ENCODE results near the gene GLG1. TPM values are rescaled to one million over a fixed set of nuclear protein-coding genes. Genes with fewer than 3 reads are reported as not detected.

Gene GLG1
- total RNA-seq, 1 experiment from 2014 or later, result 135 TPM

DNA sequence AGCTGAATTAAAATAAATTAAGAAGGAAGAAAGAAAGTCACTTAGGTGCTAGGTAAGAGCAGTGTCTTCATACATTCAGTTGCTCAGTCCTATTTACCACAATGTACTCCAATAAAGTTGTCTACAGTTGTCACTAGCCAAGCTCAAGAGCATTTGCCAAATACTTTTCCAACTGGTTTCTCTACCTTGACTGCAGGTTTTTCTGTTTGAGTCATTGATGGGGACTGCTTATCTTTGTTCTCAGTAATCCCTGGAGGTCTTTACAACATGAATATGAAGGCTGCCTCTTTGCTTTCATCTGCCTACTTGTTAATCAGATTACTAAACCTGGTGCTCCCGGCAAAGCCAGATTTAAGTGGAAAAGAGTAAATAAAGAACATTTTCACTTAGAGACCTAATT is 121.0 kb downstream of the GLG1 start:
- Histone ChIP-seq H3T11ph (ENCODE audit: low read length) (no peak overlapping the region), H3K79me2 (ENCODE audit: insufficient read depth, low read length) (no peaks in the 10 kb centered on the region), H3K56ac (ENCODE audit: insufficient read length, low read depth, low read length) (no peak overlapping the region), H2BK120ac (ENCODE audit: low read depth, low read length, poor library complexity, severe bottlenecking) (no peak overlapping the region), H4K8ac (replicated peaks; ENCODE audit: insufficient read length, low read depth, low read length) (no peak overlapping the region), H2BK15ac (ENCODE audit: low read depth, low read length) (no peak overlapping the region), H2BK5ac (ENCODE audit: insufficient read length, low read length) (no peak overlapping the region), H3K27ac (ENCODE audit: insufficient read length, low read depth, low read length) (no peak overlapping the region), H3K23me2 (ENCODE audit: insufficient read length, low read depth, low read length, poor library complexity, severe bottlenecking) (no peaks in the 10 kb centered on the region), H3K14ac (ENCODE audit: insufficient read depth, low read length) (no peak overlapping the region), H2BK12ac (ENCODE audit: insufficient read length, low read depth, low read length) (no peak overlapping the region), H4K20me1 (ENCODE audit: control insufficient read depth, insufficient read depth, insufficient read length) (no peaks in the 10 kb centered on the region), H2AK5ac (ENCODE audit: insufficient read length, low read length) (no peak overlapping the region), H2BK20ac (ENCODE audit: low read depth, low read length, poor library complexity, severe bottlenecking) (no peak overlapping the region), H3K27me3 (ENCODE audit: insufficient read depth, low read length) (no peaks in the 10 kb centered on the region), H3K9ac (ENCODE audit: extremely low read depth, insufficient read length, low read length) (no peak overlapping the region), H4K91ac (ENCODE audit: insufficient read length, low read depth, low read length) (no peak overlapping the region), H4K5ac (ENCODE audit: insufficient read length, low read depth, low read length) (no peak overlapping the region), H3K23ac (ENCODE audit: insufficient read length, low read depth, low read length) (no peak overlapping the region), H3K4ac (ENCODE audit: low read depth, low read length) (no peak overlapping the region), H2AFZ (ENCODE audit: low read length) (no peak overlapping the region), H3K9me3 (ENCODE audit: control insufficient read depth, low read depth, low read length) (no peaks in the 10 kb centered on the region), H3K4me2 (ENCODE audit: insufficient read depth, insufficient read length, low read length) (no peak overlapping the region), H3K4me1 (ENCODE audit: insufficient read depth, low read length) (no peaks in the 10 kb centered on the region), H3K18ac (ENCODE audit: insufficient read length, low read depth, low read length) (no peak overlapping the region), H3K79me1 (ENCODE audit: insufficient read depth, low read depth, low read length, poor library complexity, severe bottlenecking) (peaks cover 2% of the 10 kb centered on the region)
- Mint-ChIP-seq H3K4me3 (no peak overlapping the region), H3K27me3 (ENCODE audit: low read depth) (no peaks in the 10 kb centered on the region), H3K27ac (no peak overlapping the region), H3K4me1 (peaks cover 0 to 7% of the 10 kb centered on the region in 2 experiments; a peak in 3 of 4 replicates), H3K36me3 (ENCODE audit: insufficient read depth in 1 of 3, low read depth in 3 of 3) (peaks cover 25 to 59% (median 58%) of the 10 kb centered on the region in 3 experiments; a peak in 6 of 7 replicates), H3K9me3 (no peaks in the 10 kb centered on the region)
- TF ChIP-seq CTCF (conservative IDR thresholded peaks at IDR 0.05), result no peak
- whole genome bisulfite sequencing (ENCODE audit: extremely low coverage, insufficient read length, low lambda C conversion rate), result no CpG with 5 or more reads among the region's 1 CpG
- no peak for DNase-seq

Data from H9 (cell line).